GM10266 (cell line): ENCODE results near the gene NMNAT2.

Source experiments
- DNase-seq: peaks from one replicate; pipeline ENCODE4 v3.0.0; 2012; ENCODE audit errors: extremely low spot score
- CTCF ChIP-seq: IDR thresholded peaks from 2 replicates; pipeline ENCODE4 v1.5.1; 2012; ENCODE audit warnings: mild to moderate bottlenecking, low read depth; ENCODE audit not compliant: control insufficient read depth, insufficient read depth; ENCODE audit errors: missing control alignments

NMNAT2 gene

GRCh38 chr1:183215936-183216335, 202.2 kb downstream of the NMNAT2 start:
- no peak for DNase-seq
- no peak for TF ChIP-seq CTCF

GRCh38 chr1:183215076-183215720, 203.0 kb downstream of the NMNAT2 start:
- no peak for DNase-seq
- no peak for TF ChIP-seq CTCF

- no peak for TF ChIP-seq CTCF
- DNase-seq: no peak
Observed at GRCh38 chr1:183214021-183214970, 203.9 kb downstream of the NMNAT2 start.

- DNase-seq: no peak
- TF ChIP-seq CTCF: no peak
Observed at GRCh38 chr1:183212870-183213269, 205.3 kb downstream of the NMNAT2 start.

- no peak for TF ChIP-seq CTCF
- no peak for DNase-seq
Observed at GRCh38 chr1:183210681-183211080, 207.5 kb downstream of the NMNAT2 start.

- TF ChIP-seq CTCF: no peak
- DNase-seq: peak; percentile 43
Observed at GRCh38 chr1:183209533-183210158, 208.5 kb downstream of the NMNAT2 start.
